HCT116 (cell line): ENCODE results near the gene DOCK1. TPM values are rescaled to one million over a fixed set of nuclear protein-coding genes. Genes with fewer than 3 reads are reported as not detected.
"Not testable (repeated sequence)": the region's sequence is repeated elsewhere in the genome, so short reads cannot be mapped to it uniquely, and the experiment has no call there.

ENCODE experiments used
- ATAC-seq: fragments of 200-7000 bp; cut with Tn5 transposase; 2 replicates; pipeline ENCODE4 v1.9.1; 2020; ENCODE audit warnings: mild to moderate bottlenecking, moderate library complexity
- BruUV-seq: library from RNA; stranded (reverse); fragments of 400-500 nt; replicated peaks from 2 replicates; lab custom pipeline; 2021; lab: Mats Ljungman, UMichigan
- CTCF ChIA-PET: fragments of 300-600 bp; sonication (Branson Sonifier 250); formaldehyde crosslinking; loops from one replicate; lab custom pipeline; 2021; ENCODE audit warnings: antibody characterized with exemption; lab: Charles Lee
- POLR2A ChIA-PET: fragments of 300-600, 350-600 bp; sonication (Branson Sonifier 250); formaldehyde crosslinking; loops from one replicate; lab custom pipeline; 2021; ENCODE audit warnings: antibody characterized with exemption; lab: Charles Lee
- RAD21 ChIA-PET, 2 experiments: fragments of 300-600 bp; sonication (Branson Sonifier 250); formaldehyde crosslinking; loops; one replicate each; lab custom pipeline; 2023; ENCODE audit warnings: low total read pairs in 2 of 2; ENCODE audit not compliant: uncharacterized antibody in 2 of 2, unreplicated experiment in 2 of 2, low non-redundant PET in 1 of 2; lab: Charles Lee
- DNase-seq: peaks from one replicate; pipeline ENCODE4 v3.0.0-alpha.2; 2010; ENCODE audit warnings: low read depth, low spot score
- H2AFZ ChIP-seq: fragments of 200-600 bp; shearing (Covaris generic), sonication (generic); 2 replicates; pipeline ENCODE4 v1.6.1; 2017; ENCODE audit warnings: low read depth, mixed run types, mixed read lengths, antibody characterized with exemption, low read length; ENCODE audit not compliant: poor library complexity, severe bottlenecking
- H3K27ac ChIP-seq: 2 replicates; pipeline ENCODE4 v1.5.1; 2012; ENCODE audit warnings: low read depth, low read length
- H3K27me3 ChIP-seq: fragments of 200-600 bp; sonication (generic); 2 replicates; pipeline ENCODE4 v1.6.1; 2016; ENCODE audit warnings: mixed run types, low read length, mixed read lengths; ENCODE audit not compliant: insufficient read depth
- H3K36me3 ChIP-seq, 2 experiments: fragments of 200-500 bp in 1 of 2; fragments of 200-600 bp in 1 of 2; sonication (Bioruptor generic) in 1 of 2; sonication (generic) in 1 of 2; 2 replicates each; pipeline versions ENCODE4 v1.5.1 to v1.6.1; 2014 to 2016; ENCODE audit warnings: low read length in 2 of 2, inconsistent platforms in 1 of 2, mixed read lengths in 1 of 2, mixed run types in 1 of 2; ENCODE audit not compliant: insufficient read depth in 2 of 2, control insufficient read depth in 1 of 2
- H3K4me1 ChIP-seq, 2 experiments: fragments of 200-600 bp in 1 of 2; sonication (generic) in 1 of 2; 2 replicates each; pipeline versions ENCODE4 v1.5.1 to v1.6.1; 2012 to 2017; ENCODE audit warnings: low read length in 2 of 2, inconsistent platforms in 1 of 2, mild to moderate bottlenecking in 1 of 2, mixed read lengths in 1 of 2, mixed run types in 1 of 2, moderate library complexity in 1 of 2; ENCODE audit not compliant: insufficient read depth in 2 of 2, control insufficient read depth in 1 of 2
- H3K4me2 ChIP-seq: fragments of 200-600 bp; sonication (generic); 2 replicates; pipeline ENCODE4 v1.6.1; 2017; ENCODE audit warnings: mixed run types, low read length, mixed read lengths
- H3K4me3 ChIP-seq, 2 experiments: fragments of 200-600 bp in 1 of 2; sonication (generic) in 1 of 2; replicated peaks in 1 of 2; 2 replicates each; pipeline ENCODE4 v1.5.1; 2011 to 2016; ENCODE audit warnings: low read length in 2 of 2, control low read depth in 1 of 2, low read depth in 1 of 2, mild to moderate bottlenecking in 1 of 2, mixed read lengths in 1 of 2, mixed run types in 1 of 2
- H3K79me2 ChIP-seq: fragments of 200-600 bp; sonication (generic); 2 replicates; pipeline ENCODE4 v1.6.1; 2017; ENCODE audit warnings: mild to moderate bottlenecking, mixed run types, low read length, moderate library complexity, mixed read lengths; ENCODE audit not compliant: insufficient read depth
- H3K9ac ChIP-seq: fragments of 200-600 bp; sonication (generic); 2 replicates; pipeline ENCODE4 v1.6.1; 2016; ENCODE audit warnings: low read length, mixed read lengths
- H3K9me2 ChIP-seq: fragments of 200-600 bp; sonication (generic), shearing (Covaris generic); 2 replicates; pipeline ENCODE4 v1.6.1; 2017; ENCODE audit warnings: mixed run types, mild to moderate bottlenecking, moderate library complexity; ENCODE audit not compliant: insufficient read depth
- H3K9me3 ChIP-seq, 2 experiments: fragments of 200-500 bp in 1 of 2; fragments of 200-600 bp in 1 of 2; sonication (Bioruptor generic) in 1 of 2; sonication (generic) in 1 of 2; 2 replicates each; pipeline ENCODE4 v1.6.1; 2014 to 2017; ENCODE audit warnings: low read length in 2 of 2, mixed read lengths in 2 of 2, inconsistent platforms in 1 of 2, low read depth in 1 of 2, mild to moderate bottlenecking in 1 of 2, mixed run types in 1 of 2, moderate library complexity in 1 of 2; ENCODE audit not compliant: control insufficient read depth in 1 of 2, insufficient read depth in 1 of 2
- H4K20me1 ChIP-seq: fragments of 200-600 bp; sonication (generic), shearing (Covaris generic); 2 replicates; pipeline ENCODE4 v1.6.1; 2017; ENCODE audit warnings: mixed run types, mild to moderate bottlenecking, moderate library complexity; ENCODE audit not compliant: insufficient read depth
- CEBPB ChIP-seq: IDR thresholded peaks from 2 replicates; pipeline ENCODE4 v1.6.1; 2012; ENCODE audit warnings: low read depth
- EGR1 ChIP-seq: IDR thresholded peaks from 2 replicates; pipeline ENCODE4 v1.6.1; 2012; ENCODE audit warnings: low read depth
- EZH2 ChIP-seq: fragments of 200-600 bp; sonication (generic); IDR thresholded peaks from 2 replicates; pipeline ENCODE4 v1.6.1; 2017; ENCODE audit warnings: antibody characterized with exemption, mixed run types
- POLR2AphosphoS5 ChIP-seq: IDR thresholded peaks from 2 replicates; pipeline ENCODE4 v1.6.1; 2011; ENCODE audit warnings: mild to moderate bottlenecking, low read depth, low read length, moderate library complexity
- TCF7L2 ChIP-seq: IDR thresholded peaks from 2 replicates; pipeline ENCODE4 v1.7.0; 2011; ENCODE audit warnings: borderline replicate concordance, inconsistent platforms; ENCODE audit not compliant: insufficient read depth, insufficient read length; ENCODE audit errors: extremely low read depth
- YY1 ChIP-seq: IDR thresholded peaks from 2 replicates; pipeline ENCODE4 v1.6.1; 2011; ENCODE audit warnings: low read length, low read depth, moderate library complexity, mild to moderate bottlenecking; ENCODE audit not compliant: insufficient replicate concordance; ENCODE audit errors: extremely low read depth
- ZNF274 ChIP-seq: fragments of 200-500 bp; sonication (Bioruptor generic); IDR thresholded peaks from 2 replicates; pipeline ENCODE4 v1.6.1; 2014; ENCODE audit warnings: mild to moderate bottlenecking, low read depth, low read length, inconsistent platforms
- intact Hi-C: fragments of 100-400 bp; cut with micrococcal nuclease; formaldehyde crosslinking; loops from 2 replicates; pipeline ENCODE4 v1.10.0; 2022
- total RNA-seq: library from RNA; stranded (reverse); gene quantifications from one replicate; pipeline ENCODE4 v1.2.1, GENCODE V29; 2021; ENCODE audit not compliant: unreplicated experiment

Gene DOCK1
- total RNA-seq, 1 experiment from 2014 or later: 46.5 TPM

GRCh38 chr10:126895214-126895781 is 9.9 kb upstream of the DOCK1 start:
- BruUV-seq: no TSS peak
- no peak for DNase-seq
- Histone ChIP-seq H3K9me2 (no peaks in the 10 kb centered on the region), H4K20me1 (no peaks in the 10 kb centered on the region), H3K36me3 (no peaks in the 10 kb centered on the region), H3K27me3 (no peaks in the 10 kb centered on the region), H3K4me3 (no peak overlapping the region), H3K4me2 (no peak overlapping the region), H3K4me1 (peaks cover 4 to 14% of the 10 kb centered on the region in 2 experiments; a peak in 2 of 4 replicates), H2AFZ (no peak overlapping the region), H3K9me3 (0 out of 4 replicates have a peak, but pooled peaks cover 0 to 3% of the 10 kb centered on the region in 2 experiments), H3K27ac (no peak overlapping the region), H3K79me2 (no peaks in the 10 kb centered on the region), H3K9ac (no peak overlapping the region)
- RAD21 ChIA-PET: no interaction called here
- CTCF ChIA-PET: no interaction called here
- intact Hi-C loops: no loop called here
- POLR2A ChIA-PET: no interaction called here
- ATAC-seq: no peak
- no peak for TF ChIP-seq TCF7L2
- no peak for TF ChIP-seq POLR2AphosphoS5
- TF ChIP-seq EZH2: no peak
- TF ChIP-seq CEBPB: no peak
- no peak for TF ChIP-seq YY1
- TF ChIP-seq ZNF274: no peak
- TF ChIP-seq EGR1: no peak

GRCh38 chr10:126898460-126898859 is 6.8 kb upstream of the DOCK1 start:
- Histone ChIP-seq H3K9me3 (0 out of 4 replicates have a peak, but pooled peaks cover 0 to 3% of the 10 kb centered on the region in 2 experiments), H3K79me2 (no peaks in the 10 kb centered on the region), H3K4me3 (no peak overlapping the region), H3K27me3 (no peaks in the 10 kb centered on the region), H3K9ac (no peak overlapping the region), H3K4me1 (peaks cover 17 to 35% of the 10 kb centered on the region in 2 experiments), H3K27ac (no peak overlapping the region), H3K9me2 (no peaks in the 10 kb centered on the region), H3K36me3 (no peaks in the 10 kb centered on the region), H3K4me2 (no peak overlapping the region), H4K20me1 (no peaks in the 10 kb centered on the region), H2AFZ (no peak overlapping the region)
- ChIA-PET CTCF (no interaction called here), RAD21 (no interaction called here), POLR2A (no interaction called here)
- ATAC-seq: no peak
- intact Hi-C loops: no loop called here
- no TSS peak for BruUV-seq
- TF ChIP-seq YY1: no peak
- no peak for DNase-seq

GRCh38 chr10:126899529-126899928 is 5.7 kb upstream of the DOCK1 start:
- H3K27ac ChIP-seq, ATAC-seq, POLR2A ChIA-PET, RAD21 ChIA-PET, intact Hi-C loops, H3K36me3 ChIP-seq, BruUV-seq, H3K4me2 ChIP-seq, H3K27me3 ChIP-seq, H3K9ac ChIP-seq, H3K4me3 ChIP-seq, H3K9me3 ChIP-seq, H2AFZ ChIP-seq, H3K9me2 ChIP-seq, CTCF ChIA-PET, DNase-seq, H4K20me1 ChIP-seq, H3K79me2 ChIP-seq: not testable (repeated sequence)
- peaks cover 25 to 46% of the 10 kb centered on the region in 2 experiments for H3K4me1 ChIP-seq
